ENCODE measurements around the gene UBE2J2. TPM values are rescaled to one million over a fixed set of nuclear protein-coding genes. Genes with fewer than 3 reads are reported as not detected.

The UBE2J2 gene
- total and polyA plus RNA-seq, 9 donors, result 35.8 to 55.6 (median 41.2) TPM

Small RNAs within 50 kb of the gene (microRNA-seq; reads per million reads assigned to microRNA genes)
- 0.18 to 3.5 (median 0.75) reads per million in 3 donors for gene MIR6726
- 0 to 0.47 (median 0.18) reads per million in 3 donors for gene MIR6727

Small RNAs within 50 kb of the gene (small RNA-seq; reads per million reads assigned to genes)
- not detected for gene MIR6726

Other genes starting within 250 kb of the UBE2J2 start
- under 1 TPM in 2 of 7 donors, not detected in 5; 0.36 to 0.92 TPM for gene RNF223, start 199.5 kb downstream of the UBE2J2 start, total RNA-seq
- not detected for gene RNF223, start 199.5 kb downstream of the UBE2J2 start, polyA plus RNA-seq
- 10 to 100 TPM in 4 of 7 donors, 1 to 10 TPM in 3; 5.3 to 22.1 (median 10.7) TPM for gene C1orf159, start 157.8 kb downstream of the UBE2J2 start, total RNA-seq
- gene C1orf159, start 157.8 kb downstream of the UBE2J2 start, polyA plus RNA-seq, result 1 to 10 TPM in 1 of 2 donors, under 1 TPM in 1; 0.28 to 8.5 TPM
- gene TTLL10, start 100.0 kb downstream of the UBE2J2 start, total RNA-seq, result 1 to 10 TPM in 3 of 7 donors, under 1 TPM in 2, not detected in 2; 0.60 to 7.0 (median 1.1) TPM
- not detected for gene TTLL10, start 100.0 kb downstream of the UBE2J2 start, polyA plus RNA-seq
- gene TNFRSF18, start 67.3 kb downstream of the UBE2J2 start, total RNA-seq, result 1 to 10 TPM in 1 of 7 donors, under 1 TPM in 2, not detected in 4; 0.23 to 1.4 (median 0.41) TPM
- under 1 TPM in 1 of 2 donors, not detected in 1; 0.10 TPM for gene TNFRSF18, start 67.3 kb downstream of the UBE2J2 start, polyA plus RNA-seq
- 1 to 10 TPM in 3 of 7 donors, under 1 TPM in 4; 0.37 to 1.8 (median 0.71) TPM for gene TNFRSF4, start 59.7 kb downstream of the UBE2J2 start, total RNA-seq
- gene TNFRSF4, start 59.7 kb downstream of the UBE2J2 start, polyA plus RNA-seq, result 1 to 10 TPM in 1 of 2 donors, not detected in 1; 2.5 TPM
- gene SDF4, start 41.9 kb downstream of the UBE2J2 start, total RNA-seq, result 100 to 1,000 TPM in 4 of 7 donors, 10 to 100 TPM in 3; 57.1 to 145 (median 116) TPM
- gene SDF4, start 41.9 kb downstream of the UBE2J2 start, polyA plus RNA-seq, result 100 to 1,000 TPM in 1 of 2 donors, 10 to 100 TPM in 1; 32.5 to 128 TPM
- 10 to 100 TPM; 13.0 to 21.9 (median 18.0) TPM for gene B3GALT6, start 41.6 kb downstream of the UBE2J2 start, total RNA-seq
- 1 to 10 TPM; 7.0 to 9.4 TPM for gene B3GALT6, start 41.6 kb downstream of the UBE2J2 start, polyA plus RNA-seq
- gene C1QTNF12, start 27.1 kb downstream of the UBE2J2 start, total RNA-seq, result 1 to 10 TPM in 5 of 7 donors, under 1 TPM in 2; 0.92 to 4.8 (median 1.5) TPM
- 1 to 10 TPM in 1 of 2 donors, not detected in 1; 1.2 TPM for gene C1QTNF12, start 27.1 kb downstream of the UBE2J2 start, polyA plus RNA-seq
- 10 to 100 TPM in 1 of 7 donors, 1 to 10 TPM in 6; 6.3 to 10.2 (median 9.1) TPM for gene SCNN1D, start 6.6 kb upstream of the UBE2J2 start, total RNA-seq
- gene SCNN1D, start 6.6 kb upstream of the UBE2J2 start, polyA plus RNA-seq, result 1 to 10 TPM in 1 of 2 donors, under 1 TPM in 1; 0.27 to 7.9 TPM
- gene ACAP3, start 34.1 kb upstream of the UBE2J2 start, total RNA-seq, result 10 to 100 TPM; 23.1 to 62.4 (median 46.4) TPM
- gene ACAP3, start 34.1 kb upstream of the UBE2J2 start, polyA plus RNA-seq, result 10 to 100 TPM in 1 of 2 donors, 1 to 10 TPM in 1; 3.5 to 33.4 TPM
- 10 to 100 TPM; 12.5 to 27.6 (median 21.7) TPM for gene PUSL1, start 34.7 kb upstream of the UBE2J2 start, total RNA-seq
- gene PUSL1, start 34.7 kb upstream of the UBE2J2 start, polyA plus RNA-seq, result 10 to 100 TPM in 1 of 2 donors, under 1 TPM in 1; 0.18 to 14.7 TPM
- 100 to 1,000 TPM; 102 to 135 (median 109) TPM for gene INTS11, start 50.8 kb upstream of the UBE2J2 start, total RNA-seq
- gene INTS11, start 50.8 kb upstream of the UBE2J2 start, polyA plus RNA-seq, result 100 to 1,000 TPM in 1 of 2 donors, 10 to 100 TPM in 1; 72.6 to 119 TPM
- 10 to 100 TPM; 13.8 to 21.0 (median 14.8) TPM for gene CPTP, start 50.9 kb upstream of the UBE2J2 start, total RNA-seq
- 10 to 100 TPM in 1 of 2 donors, 1 to 10 TPM in 1; 2.4 to 18.3 TPM for gene CPTP, start 50.9 kb upstream of the UBE2J2 start, polyA plus RNA-seq
- under 1 TPM in 6 of 7 donors, not detected in 1; 0.07 to 0.40 (median 0.23) TPM for gene TAS1R3, start 57.4 kb upstream of the UBE2J2 start, total RNA-seq
- gene TAS1R3, start 57.4 kb upstream of the UBE2J2 start, polyA plus RNA-seq, result under 1 TPM in 1 of 2 donors, not detected in 1; 0.24 TPM
- 10 to 100 TPM; 38.0 to 85.2 (median 64.9) TPM for gene DVL1, start 75.6 kb upstream of the UBE2J2 start, total RNA-seq
- gene DVL1, start 75.6 kb upstream of the UBE2J2 start, polyA plus RNA-seq, result 10 to 100 TPM in 1 of 2 donors, 1 to 10 TPM in 1; 2.1 to 51.2 TPM
- 100 to 1,000 TPM in 5 of 7 donors, 10 to 100 TPM in 2; 63.8 to 206 (median 131) TPM for gene MXRA8, start 84.7 kb upstream of the UBE2J2 start, total RNA-seq
- 100 to 1,000 TPM in 1 of 2 donors, 10 to 100 TPM in 1; 40.3 to 193 TPM for gene MXRA8, start 84.7 kb upstream of the UBE2J2 start, polyA plus RNA-seq
- 10 to 100 TPM; 63.7 to 94.0 (median 73.2) TPM for gene AURKAIP1, start 101.4 kb upstream of the UBE2J2 start, total RNA-seq
- gene AURKAIP1, start 101.4 kb upstream of the UBE2J2 start, polyA plus RNA-seq, result 10 to 100 TPM in 1 of 2 donors, 1 to 10 TPM in 1; 6.0 to 81.3 TPM
- 100 to 1,000 TPM; 159 to 245 (median 196) TPM for gene CCNL2, start 125.5 kb upstream of the UBE2J2 start, total RNA-seq
- gene CCNL2, start 125.5 kb upstream of the UBE2J2 start, polyA plus RNA-seq, result 100 to 1,000 TPM in 1 of 2 donors, 10 to 100 TPM in 1; 71.1 to 217 TPM
- gene MRPL20, start 133.4 kb upstream of the UBE2J2 start, total RNA-seq, result 100 to 1,000 TPM in 1 of 7 donors, 10 to 100 TPM in 6; 79.9 to 130 (median 93.1) TPM
- 100 to 1,000 TPM; 113 to 120 TPM for gene MRPL20, start 133.4 kb upstream of the UBE2J2 start, polyA plus RNA-seq
- gene ANKRD65, start 147.4 kb upstream of the UBE2J2 start, total RNA-seq, result 10 to 100 TPM in 5 of 7 donors, 1 to 10 TPM in 2; 4.5 to 48.8 (median 16.4) TPM
- gene ANKRD65, start 147.4 kb upstream of the UBE2J2 start, polyA plus RNA-seq, result 10 to 100 TPM in 1 of 2 donors, 1 to 10 TPM in 1; 5.0 to 13.3 TPM
- gene VWA1, start 161.8 kb upstream of the UBE2J2 start, total RNA-seq, result 10 to 100 TPM; 11.1 to 73.5 (median 44.9) TPM
- gene VWA1, start 161.8 kb upstream of the UBE2J2 start, polyA plus RNA-seq, result 10 to 100 TPM in 1 of 2 donors, under 1 TPM in 1; 0.20 to 14.2 TPM
- gene ATAD3C, start 175.8 kb upstream of the UBE2J2 start, total RNA-seq, result 1 to 10 TPM in 6 of 7 donors, under 1 TPM in 1; 0.53 to 5.3 (median 3.6) TPM
- gene ATAD3C, start 175.8 kb upstream of the UBE2J2 start, polyA plus RNA-seq, result 1 to 10 TPM in 1 of 2 donors, under 1 TPM in 1; 0.83 to 4.3 TPM
- gene ATAD3B, start 197.9 kb upstream of the UBE2J2 start, total RNA-seq, result 10 to 100 TPM; 13.1 to 26.5 (median 19.6) TPM
- 10 to 100 TPM in 1 of 2 donors, 1 to 10 TPM in 1; 1.0 to 15.0 TPM for gene ATAD3B, start 197.9 kb upstream of the UBE2J2 start, polyA plus RNA-seq
- 10 to 100 TPM in 6 of 7 donors, 1 to 10 TPM in 1; 7.6 to 23.9 (median 17.8) TPM for gene ATAD3A, start 238.3 kb upstream of the UBE2J2 start, total RNA-seq
- gene ATAD3A, start 238.3 kb upstream of the UBE2J2 start, polyA plus RNA-seq, result 10 to 100 TPM in 1 of 2 donors, 1 to 10 TPM in 1; 2.8 to 11.0 TPM